Head of caudate nucleus (tissue), 42 donors: ENCODE data around the gene CPSF4L.

ENCODE experiments used
- DNase-seq, 42 donors: peaks; one replicate each; pipeline versions ENCODE4 v3.0.0 to v3.0.0-alpha.2; 2020 to 2021; ENCODE audit warnings: mixed read lengths in 7 of 42
- intact Hi-C: fragments of 100-400 bp; cut with DNase I; formaldehyde crosslinking; loops from one replicate; pipeline ENCODE4 v1.15.0; 2022

CPSF4L gene

DNA sequence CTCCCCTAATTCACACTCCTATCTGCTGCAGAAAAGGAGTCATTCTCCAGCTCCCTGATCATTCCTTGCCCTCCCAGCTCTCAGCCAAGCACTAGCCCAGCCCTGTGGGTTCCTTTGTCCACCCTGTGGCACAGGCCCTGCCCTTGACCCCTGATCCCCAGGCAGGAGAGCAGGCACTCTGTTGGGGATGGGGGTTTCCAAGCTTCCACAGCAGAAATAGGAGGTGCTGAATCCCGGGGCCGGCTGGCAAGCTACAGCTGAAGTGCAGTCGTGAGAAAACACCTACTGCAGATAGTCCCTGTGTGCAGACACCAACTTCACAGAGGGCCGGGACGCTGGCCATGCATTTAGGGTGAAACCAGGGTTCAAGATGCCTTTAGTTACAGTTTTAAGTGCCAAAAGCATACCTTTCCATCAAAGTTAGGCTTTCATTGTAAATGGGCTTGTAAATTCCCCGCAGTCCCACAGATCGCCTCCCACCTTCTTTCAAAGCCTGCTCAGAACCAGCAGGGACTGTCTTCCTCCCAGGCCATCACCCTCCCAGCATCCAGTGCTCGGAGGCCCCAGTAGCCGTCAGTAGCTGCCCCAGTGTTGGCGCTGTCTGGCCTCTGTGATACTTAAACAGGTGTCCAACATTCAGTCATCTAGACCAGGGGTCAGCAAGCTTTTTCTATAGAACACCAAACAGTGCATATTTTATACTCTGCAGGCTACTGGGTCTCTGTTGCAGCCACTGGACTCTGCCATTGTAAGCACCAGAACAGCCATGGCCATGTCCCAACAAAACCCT, 10.6 kb downstream of the CPSF4L start:
- intact Hi-C loops: no loop called here
- DNase-seq: peak in 1 of 42 donors; percentile 11

DNA sequence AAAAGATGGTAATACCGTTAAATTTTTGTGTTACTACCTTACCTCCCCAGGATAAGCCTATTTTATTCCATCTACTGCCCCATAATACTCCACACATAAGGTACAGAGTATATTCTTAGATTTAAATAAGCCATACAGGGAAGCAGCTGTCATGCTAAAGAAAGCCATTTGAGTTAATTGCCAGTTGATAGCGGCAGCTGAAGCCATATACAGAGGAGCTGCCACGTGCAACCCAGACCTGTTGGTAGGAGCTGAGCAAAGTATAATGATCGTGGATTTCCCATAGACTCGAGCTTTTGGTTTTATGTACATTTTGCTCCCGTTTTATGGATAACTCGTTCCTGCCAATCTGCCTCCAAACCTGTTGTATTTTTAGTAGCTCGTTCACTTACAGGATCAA, 12.0 kb downstream of the CPSF4L start:
- no peak for DNase-seq
- intact Hi-C loops: no loop called here

DNA sequence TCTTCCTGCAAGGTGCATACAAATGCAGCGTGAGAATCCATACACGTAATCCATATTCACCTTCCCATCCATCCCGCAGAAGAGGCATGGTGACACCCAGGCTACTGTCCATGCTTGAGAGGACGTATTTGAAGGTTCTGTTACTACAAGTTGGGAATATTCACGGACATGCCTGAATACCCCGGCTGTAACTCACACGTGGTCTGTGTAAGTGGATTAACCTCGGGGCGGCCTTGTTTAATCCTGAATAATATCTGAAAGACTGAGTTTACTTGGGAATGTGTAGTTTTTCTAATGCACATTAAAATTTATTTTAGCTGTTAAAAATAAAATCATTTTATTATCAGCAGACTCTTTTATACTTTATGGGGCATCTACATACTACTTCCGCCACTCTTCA, 13.1 kb downstream of the CPSF4L start:
- intact Hi-C loops: no loop called here
- peak in 1 of 42 donors; percentile 3 for DNase-seq

DNA sequence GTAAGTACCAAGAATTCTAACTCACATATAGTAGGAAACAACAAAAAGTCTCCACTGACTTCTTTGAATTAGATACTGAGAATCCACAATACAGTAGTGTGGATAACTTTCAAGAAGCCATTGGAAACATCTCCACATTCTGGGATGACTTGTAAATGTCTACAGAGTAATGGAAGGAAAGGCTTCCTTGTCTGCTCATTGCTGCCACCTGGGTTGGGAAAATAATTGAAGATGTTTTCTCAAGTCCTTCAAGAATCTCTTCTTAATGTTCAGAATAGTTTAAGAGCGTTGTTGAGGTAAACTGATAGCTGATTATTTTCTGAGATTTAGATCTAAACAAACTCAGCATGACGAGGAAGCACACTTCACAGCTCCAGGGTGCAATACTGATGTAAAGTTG, 14.0 kb downstream of the CPSF4L start:
- DNase-seq: no peak
- intact Hi-C loops: no loop called here

DNA sequence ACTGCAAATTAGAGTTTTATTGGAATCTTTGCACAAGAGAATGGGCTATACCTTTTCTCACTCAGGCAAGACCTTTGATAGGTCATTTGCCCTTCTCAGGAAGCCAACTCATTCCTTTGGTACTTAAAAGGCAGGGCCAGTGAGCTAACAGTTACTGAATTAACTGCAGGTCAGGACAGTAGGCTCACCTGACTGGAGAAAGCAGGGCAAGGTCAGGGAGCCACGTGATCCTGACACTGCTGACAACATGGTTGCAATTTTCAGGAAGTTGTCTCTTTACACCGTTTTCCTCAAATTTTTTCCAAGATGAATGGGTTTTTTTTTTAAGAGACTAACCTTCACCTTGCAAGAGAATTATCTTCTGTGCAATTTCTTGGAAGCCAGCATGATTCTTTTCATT, 21.1 kb downstream of the CPSF4L start:
- DNase-seq: no peak
- intact Hi-C loops: no loop called here

DNA sequence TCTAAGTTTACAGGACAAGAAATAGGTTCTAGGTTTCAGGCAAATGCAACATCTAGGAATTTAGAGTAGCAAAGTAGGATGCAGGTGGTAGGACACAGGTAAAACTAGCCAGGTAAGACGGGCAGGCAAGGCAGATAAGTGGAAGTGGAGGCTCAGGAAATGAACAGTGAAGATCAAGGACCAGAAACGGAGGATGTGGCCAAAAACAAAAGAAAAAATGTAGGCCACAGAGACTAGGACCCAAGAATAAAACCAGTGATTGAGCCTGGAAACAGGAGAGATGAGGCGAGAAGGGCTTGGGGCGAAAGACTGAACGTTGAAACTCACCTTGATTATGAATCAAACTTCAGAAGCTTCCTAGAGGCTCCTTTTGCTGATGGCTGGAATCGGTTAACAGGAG, 24.0 kb downstream of the CPSF4L start:
- intact Hi-C loops: no loop called here
- DNase-seq: no peak

DNA sequence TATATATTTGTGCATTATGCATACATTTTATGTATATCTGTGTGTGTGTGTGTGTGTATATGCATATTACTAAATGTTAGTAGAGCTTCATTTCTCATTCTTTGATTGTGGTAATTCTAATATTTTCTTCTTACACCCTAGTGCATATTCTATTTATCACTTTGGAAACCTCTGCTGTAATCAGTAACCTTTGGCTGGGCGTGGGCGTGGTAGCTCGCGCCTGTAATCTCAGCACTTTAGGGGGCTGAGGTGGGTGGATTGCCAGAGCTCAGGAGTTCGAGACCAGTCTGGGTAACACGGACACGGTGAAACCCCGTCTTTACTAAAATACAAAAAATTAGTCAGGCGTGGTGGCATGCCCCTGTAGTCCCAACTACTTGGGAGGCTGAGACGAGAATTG, 26.9 kb downstream of the CPSF4L start:
- intact Hi-C loops: no loop called here
- no peak for DNase-seq

DNA sequence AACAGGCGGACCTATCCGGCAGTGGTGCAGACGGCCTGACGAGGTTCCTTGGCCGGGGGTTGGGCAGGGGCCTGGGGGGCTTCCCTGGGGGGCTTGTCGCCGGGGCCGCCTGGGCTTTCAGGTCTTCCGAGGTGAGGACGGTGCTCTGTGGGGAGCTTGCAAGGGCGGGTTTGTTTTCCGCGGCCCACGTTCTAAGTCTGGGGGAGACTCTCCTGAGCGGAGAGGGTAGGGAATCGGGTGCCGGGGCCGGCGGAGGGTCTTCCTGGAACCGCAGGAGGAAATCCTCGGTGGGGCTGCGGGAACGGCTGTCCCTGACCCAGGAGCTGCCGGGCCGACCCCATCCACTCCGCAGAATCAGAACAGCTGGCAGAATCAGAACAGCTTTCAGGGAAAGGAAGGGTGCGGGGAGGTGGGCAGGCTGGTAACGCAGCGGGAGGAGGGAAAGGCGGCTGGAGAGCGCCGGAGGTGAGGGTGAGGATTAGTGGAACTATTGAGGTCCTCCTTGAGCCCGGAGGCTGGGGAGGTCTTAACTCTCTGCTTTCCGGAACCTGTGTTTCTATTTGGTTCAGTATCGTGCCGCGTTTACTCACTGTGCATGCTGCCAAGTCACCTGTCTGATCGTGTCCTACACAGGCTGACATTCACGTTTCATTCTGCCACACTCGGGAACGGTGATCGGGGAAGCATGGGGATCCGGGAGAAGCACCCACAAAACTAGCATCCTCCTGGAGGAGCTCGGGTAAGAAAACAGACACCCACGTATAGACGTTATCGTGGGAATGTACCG, 28.9 kb downstream of the CPSF4L start:
- intact Hi-C loops: loop anchor here (2.0 kb wide), 1 partner anchor 40 kb away; the partner anchor contains the start of gene COG1
- peak in 37 of 42 donors; percentile 20 to 65 (median 41) for DNase-seq

DNA sequence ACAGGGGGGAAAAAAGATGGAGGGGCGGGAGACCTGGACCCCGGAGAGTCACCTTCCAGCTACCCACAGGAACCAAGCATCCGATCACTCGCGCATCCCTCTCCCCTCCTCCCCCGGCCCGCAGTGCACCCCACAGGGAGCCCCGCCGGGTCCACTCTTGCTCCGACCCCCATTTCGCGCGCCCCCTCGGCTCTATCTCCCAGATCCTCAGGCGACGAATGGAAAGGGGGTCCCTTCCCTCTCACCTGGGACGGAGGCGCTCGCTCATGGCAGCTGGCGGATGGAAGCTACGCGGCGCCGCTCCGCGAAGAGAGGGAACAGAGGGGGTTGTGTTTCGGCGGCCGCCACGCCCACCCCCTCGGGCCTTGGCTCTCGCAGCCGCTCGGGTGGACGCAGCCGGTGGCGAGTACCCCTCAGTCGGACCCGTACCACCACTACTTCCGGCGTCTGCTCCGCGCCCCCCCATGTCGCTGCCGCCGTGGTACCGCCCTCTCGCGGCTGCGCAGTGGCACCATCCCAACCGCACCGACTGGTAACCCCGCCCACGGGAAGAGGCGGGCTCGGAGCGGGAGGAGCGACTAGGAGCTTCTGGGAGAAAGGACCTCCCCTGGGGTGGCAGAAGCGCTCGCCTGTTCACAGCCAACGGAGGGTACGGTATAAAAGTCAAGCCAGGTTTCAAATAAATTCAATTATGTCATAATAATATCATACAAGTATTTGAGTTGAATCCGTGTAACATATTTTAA, 29.7 kb downstream of the CPSF4L start:
- peak; percentile 91 to 99 (median 98) for DNase-seq
- intact Hi-C loops: loop anchor here (2.0 kb wide), 1 partner anchor 39 kb away; the partner anchor contains the start of gene COG1

DNA sequence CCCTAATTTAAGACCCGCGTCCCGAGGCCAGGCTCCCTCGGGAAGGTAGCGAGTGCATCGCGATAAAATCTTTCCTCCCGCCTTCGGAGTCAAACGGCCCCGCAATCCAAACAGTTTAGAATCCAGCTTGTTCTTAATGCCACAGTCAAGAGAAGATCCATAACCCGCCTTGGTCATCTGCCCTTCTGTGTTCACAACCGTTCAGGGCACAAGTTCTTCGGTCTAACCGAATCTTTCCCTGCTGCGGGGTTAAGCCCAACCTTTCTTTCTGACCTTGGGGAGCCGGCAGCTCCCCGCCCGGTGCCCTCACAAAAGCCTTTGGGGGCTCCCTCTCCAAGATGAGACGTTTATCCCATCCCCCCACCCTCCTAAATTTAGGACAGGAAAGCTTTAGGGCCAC, 30.3 kb downstream of the CPSF4L start:
- DNase-seq: peak in 15 of 42 donors; percentile 8 to 43 (median 21)
- intact Hi-C loops: no loop called here

DNA sequence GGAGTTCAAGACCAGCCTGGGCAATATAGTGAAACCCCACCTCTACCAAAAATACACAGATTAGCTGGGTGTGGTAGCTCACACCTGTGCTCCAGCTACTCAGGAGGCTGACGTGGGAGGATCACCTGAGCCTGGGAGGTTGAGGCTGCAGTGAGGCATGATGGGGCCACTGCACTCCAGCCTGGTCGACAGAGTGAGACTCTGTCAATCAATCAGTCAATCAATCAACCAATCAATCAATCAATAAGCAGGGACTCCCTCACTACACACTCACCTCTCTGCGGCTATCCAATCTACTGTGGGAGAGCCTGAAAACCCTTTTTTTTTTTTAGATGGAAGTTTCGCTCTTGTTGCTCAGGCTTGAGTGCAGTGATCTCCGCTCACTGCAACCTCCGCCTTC, 31.6 kb downstream of the CPSF4L start:
- no peak for DNase-seq
- intact Hi-C loops: no loop called here

DNA sequence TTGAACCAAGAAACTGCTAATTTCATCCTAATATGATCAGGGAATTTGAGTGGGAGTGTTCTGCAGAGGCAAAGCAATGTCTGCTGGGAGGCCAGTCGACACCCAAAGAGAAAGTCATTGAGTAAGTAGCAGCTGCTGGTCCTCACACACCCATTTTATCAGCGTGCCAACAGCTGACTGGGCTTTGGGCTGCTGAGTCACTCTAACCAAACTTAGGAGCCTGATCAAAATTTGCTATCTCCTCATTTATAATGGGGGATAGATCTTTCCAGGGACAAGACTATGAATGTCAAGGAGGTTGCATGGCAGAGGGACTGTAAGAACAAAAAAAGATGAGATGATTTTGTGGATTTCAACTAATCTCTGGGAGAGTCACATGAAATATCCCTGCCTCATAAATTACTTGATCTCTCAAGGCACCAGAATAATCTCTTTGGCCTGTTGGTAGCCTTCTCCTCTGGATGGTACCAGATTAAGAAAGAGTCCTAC, 32.9 kb downstream of the CPSF4L start:
- intact Hi-C loops: no loop called here
- peak in 32 of 42 donors; percentile 16 to 78 (median 44) for DNase-seq

DNA sequence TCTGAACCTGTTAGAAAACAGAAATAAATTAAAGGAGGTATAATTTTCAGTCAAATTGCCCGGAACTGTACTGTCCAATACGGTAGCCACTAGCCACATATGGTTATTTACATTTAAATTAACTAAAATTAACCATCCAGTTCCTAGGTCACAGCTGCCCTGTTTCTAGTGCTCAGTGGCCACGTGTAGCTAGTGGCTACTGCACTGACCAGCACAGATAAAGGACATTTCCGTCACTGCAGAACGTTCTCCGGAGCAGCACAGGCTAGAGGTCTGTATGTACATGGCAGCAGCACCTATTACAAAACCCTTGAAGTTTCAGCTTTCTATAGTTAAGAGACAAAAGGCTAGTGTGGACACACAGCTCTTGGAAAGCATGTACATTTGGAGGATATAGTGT, 33.7 kb downstream of the CPSF4L start:
- intact Hi-C loops: no loop called here

DNA sequence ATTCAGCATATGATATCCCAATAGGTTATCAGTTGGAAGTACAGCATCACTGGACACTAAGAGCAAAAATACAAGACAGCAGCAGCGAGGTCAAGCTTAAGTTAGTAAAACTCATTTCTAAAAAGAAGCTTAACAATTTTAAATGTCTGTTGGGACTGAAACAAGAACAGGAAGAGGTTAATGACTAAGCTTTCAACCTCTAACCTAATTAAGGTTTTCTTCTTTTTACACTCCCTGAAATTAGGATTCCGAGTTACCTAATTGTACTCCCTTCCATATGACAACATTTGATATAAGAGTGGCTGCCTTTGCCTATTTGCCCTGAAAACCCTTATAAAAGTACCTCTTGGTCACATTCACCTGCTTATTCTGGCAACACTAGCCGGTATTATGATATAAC, 34.3 kb downstream of the CPSF4L start:
- intact Hi-C loops: no loop called here

More for the DNA sequence above, 33.7 kb downstream of the CPSF4L start:
- no peak for DNase-seq

DNA sequence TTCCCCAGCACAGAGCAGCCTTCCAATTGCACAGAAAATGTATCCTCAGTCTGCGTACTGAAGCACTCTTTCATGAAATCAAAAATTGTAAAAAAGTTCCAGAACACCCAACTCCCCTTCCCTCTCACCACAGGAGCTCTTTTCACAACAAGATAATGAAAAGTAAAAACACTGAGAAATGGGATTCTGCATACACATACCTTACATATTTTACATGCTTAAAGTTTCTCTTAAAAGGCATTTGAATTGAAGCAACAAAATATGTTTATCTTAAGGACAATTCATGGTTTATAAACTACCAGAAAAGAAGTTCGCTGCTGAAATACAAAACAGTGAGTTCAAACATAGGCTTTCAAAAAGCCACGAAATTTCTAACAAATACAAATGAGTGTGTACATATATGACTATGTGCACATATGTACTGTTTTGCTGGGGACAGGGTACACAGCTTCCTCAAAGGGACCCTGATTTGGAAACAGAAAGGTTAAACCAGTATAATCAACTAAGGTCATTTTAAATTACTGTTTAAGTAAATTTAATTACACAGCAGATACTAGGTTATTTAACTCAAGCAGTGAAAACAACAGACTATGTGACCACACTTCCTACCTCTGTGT, 35.0 kb downstream of the CPSF4L start:
- intact Hi-C loops: no loop called here
- no peak for DNase-seq

More for the DNA sequence above, 34.3 kb downstream of the CPSF4L start:
- DNase-seq: no peak

DNA sequence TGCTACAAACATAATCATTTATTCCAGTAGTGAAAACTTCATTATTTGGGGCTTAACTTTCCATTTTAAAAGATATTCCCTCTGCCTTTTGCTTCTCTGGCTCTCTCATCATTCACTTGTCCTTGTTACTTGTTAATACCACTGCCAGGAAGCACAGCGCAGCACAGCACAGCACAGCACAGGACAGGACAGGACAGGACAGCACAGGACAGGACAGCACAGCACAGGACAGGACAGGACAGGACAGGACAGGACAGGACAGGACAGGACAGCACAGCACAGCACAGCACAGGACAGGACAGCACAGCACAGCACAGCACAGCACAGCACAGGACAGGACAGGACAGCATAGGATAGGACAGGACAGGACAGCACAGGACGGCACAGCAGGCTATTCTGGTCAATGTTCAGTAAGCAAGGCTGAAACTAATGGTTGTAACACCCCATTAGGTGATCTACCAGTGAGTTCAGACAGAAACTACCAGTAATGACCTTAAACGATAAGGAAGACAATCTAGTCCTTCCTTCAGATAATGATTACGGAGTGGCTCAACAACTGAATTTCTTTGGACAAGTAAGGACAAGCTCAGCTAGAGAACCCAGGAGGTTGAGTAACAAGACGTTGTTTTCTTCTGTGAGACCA, 36.9 kb downstream of the CPSF4L start:
- intact Hi-C loops: no loop called here
- no peak for DNase-seq

DNA sequence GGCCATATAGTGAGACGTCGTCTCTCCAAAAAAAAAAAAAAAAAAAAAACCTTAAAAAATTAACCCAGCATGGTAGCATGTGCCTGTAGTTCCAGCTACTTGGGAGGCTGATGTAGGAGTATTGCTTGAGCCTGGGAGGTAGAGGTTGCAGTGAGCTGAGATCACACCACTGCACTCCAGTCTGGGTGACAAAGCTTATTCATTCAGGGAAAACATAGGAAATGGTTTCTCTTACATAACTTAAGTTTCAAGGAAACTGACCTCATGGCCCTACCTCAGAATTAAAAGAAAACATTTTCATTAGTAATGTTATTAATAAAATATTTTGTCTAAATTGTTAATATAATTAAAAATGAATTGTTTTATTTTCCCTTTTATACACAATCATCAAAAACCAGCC, 37.4 kb downstream of the CPSF4L start:
- no peak for DNase-seq
- intact Hi-C loops: no loop called here

DNA sequence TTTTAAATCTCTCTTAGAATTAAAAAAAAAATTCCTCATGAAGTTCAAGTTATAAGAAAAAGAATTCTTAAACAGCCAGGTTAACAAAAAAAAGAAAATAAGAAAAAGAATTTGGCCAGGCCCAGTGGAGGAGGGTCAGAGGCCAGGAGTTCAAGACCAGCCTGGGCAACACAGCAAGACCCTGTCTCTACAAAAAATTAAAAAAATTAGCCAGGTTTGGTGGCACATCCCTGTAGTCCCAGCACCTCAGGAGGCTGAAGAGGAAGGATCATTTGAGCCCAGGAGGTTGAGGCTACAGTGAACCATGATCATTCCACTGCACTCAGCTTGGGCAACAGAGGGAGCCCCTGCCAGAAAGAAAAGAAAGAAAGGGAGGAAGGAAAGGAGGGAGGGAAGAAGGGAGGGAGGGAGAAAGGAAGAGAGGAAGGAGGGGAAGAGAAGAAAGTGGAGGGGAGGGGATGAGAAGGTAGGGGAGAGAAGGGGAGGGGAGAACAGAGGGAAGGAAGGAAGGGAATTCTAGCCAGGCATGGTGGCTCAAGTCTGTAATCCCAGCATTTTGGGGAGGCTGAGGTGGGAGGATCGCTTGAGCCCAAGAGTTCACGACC, 38.0 kb downstream of the CPSF4L start:
- intact Hi-C loops: no loop called here
- no peak for DNase-seq
